Measurements from ENCODE around the gene CRABP1.

The CRABP1 gene

GRCh38 chr15:78323693-78324092, 16.5 kb upstream of the CRABP1 start:
- CTCF ChIA-PET = interaction anchor here (0.6 kb wide), 1 partner anchor 76 kb away, joined by 3 read pairs; no protein-coding TSS in a partner anchor
- POLR2A ChIA-PET = interaction anchor here (1.6 to 1.9 kb wide), 2 partner anchors 24 to 95 kb away, joined by 3 to 10 read pairs; partner anchors contain the start of gene SKIC8
- DNase-seq (ENCODE audit: extremely low spot score) = no peak
- TF ChIP-seq ARNT (IDR thresholded peaks at IDR 0.05) = no peak
- no peak for TF ChIP-seq CTBP1 (IDR thresholded peaks at IDR 0.05; ENCODE audit: borderline replicate concordance)
- TF ChIP-seq ELF4 (IDR thresholded peaks at IDR 0.05) = no peak
- TF ChIP-seq HDGF (IDR thresholded peaks at IDR 0.05; ENCODE audit: borderline replicate concordance) = no peak
- TF ChIP-seq TARDBP (IDR thresholded peaks at IDR 0.05) = no peak
- no peak for TF ChIP-seq FOXM1 (IDR thresholded peaks at IDR 0.05; ENCODE audit: borderline replicate concordance)
- TF ChIP-seq BHLHE40 (IDR thresholded peaks at IDR 0.05; ENCODE audit: borderline replicate concordance) = no peak
- no peak for TF ChIP-seq SP1 (IDR thresholded peaks at IDR 0.05)
- TF ChIP-seq L3MBTL2 (conservative IDR thresholded peaks at IDR 0.05) = no peak
- no peak for TF ChIP-seq PKNOX1 (IDR thresholded peaks at IDR 0.05)
- TF ChIP-seq LEF1 (IDR thresholded peaks at IDR 0.05; ENCODE audit: borderline replicate concordance) = no peak
- TF ChIP-seq NFRKB (IDR thresholded peaks at IDR 0.05) = no peak
- no peak for TF ChIP-seq FOXK2 (IDR thresholded peaks at IDR 0.05)
- no peak for TF ChIP-seq SUZ12 (IDR thresholded peaks at IDR 0.05)
- no peak for TF ChIP-seq FOXA1 (IDR thresholded peaks at IDR 0.05)
- no peak for TF ChIP-seq ZNF384 (IDR thresholded peaks at IDR 0.05)

GRCh38 chr15:78324144-78324543, 16.0 kb upstream of the CRABP1 start:
- DNase-seq (ENCODE audit: extremely low spot score) = no peak
- CTCF ChIA-PET = no interaction called here
- TF ChIP-seq ELF4 (IDR thresholded peaks at IDR 0.05) (no peak), ARNT (IDR thresholded peaks at IDR 0.05) (no peak), CTBP1 (IDR thresholded peaks at IDR 0.05; ENCODE audit: borderline replicate concordance) (no peak), ZNF384 (IDR thresholded peaks at IDR 0.05) (no peak), SP1 (IDR thresholded peaks at IDR 0.05) (no peak), FOXM1 (IDR thresholded peaks at IDR 0.05; ENCODE audit: borderline replicate concordance) (no peak), FOXK2 (IDR thresholded peaks at IDR 0.05) (no peak), LEF1 (IDR thresholded peaks at IDR 0.05; ENCODE audit: borderline replicate concordance) (no peak)
- POLR2A ChIA-PET = no interaction called here

GRCh38 chr15:78325092-78325843, 14.9 kb upstream of the CRABP1 start:
- DNase-seq (ENCODE audit: extremely low spot score) = no peak
- CTCF ChIA-PET = no interaction called here
- POLR2A ChIA-PET = interaction anchor here (2.7 kb wide), 1 partner anchor 113 kb away, joined by 6 read pairs; the partner anchor contains the start of gene IREB2
- TF ChIP-seq SP1 (IDR thresholded peaks at IDR 0.05) = no peak
- TF ChIP-seq FOXK2 (IDR thresholded peaks at IDR 0.05) = no peak
- TF ChIP-seq L3MBTL2 (conservative IDR thresholded peaks at IDR 0.05) = no peak
- TF ChIP-seq BHLHE40 (IDR thresholded peaks at IDR 0.05; ENCODE audit: borderline replicate concordance) = no peak

GRCh38 chr15:78327466-78327865, 12.7 kb upstream of the CRABP1 start:
- POLR2A ChIA-PET = interaction anchor here (2.7 kb wide), 1 partner anchor 110 kb away, joined by 6 read pairs; the partner anchor contains the start of gene IREB2
- CTCF ChIA-PET = interaction anchor here (0.6 kb wide), 1 partner anchor 10 kb away, joined by 3 read pairs; no protein-coding TSS in a partner anchor
- no peak for DNase-seq (ENCODE audit: extremely low spot score)
- TF ChIP-seq LEF1 (IDR thresholded peaks at IDR 0.05; ENCODE audit: borderline replicate concordance) (no peak), FOXM1 (IDR thresholded peaks at IDR 0.05; ENCODE audit: borderline replicate concordance) (no peak), ZNF384 (IDR thresholded peaks at IDR 0.05) (no peak), L3MBTL2 (conservative IDR thresholded peaks at IDR 0.05) (no peak), TARDBP (IDR thresholded peaks at IDR 0.05) (no peak), ELF4 (IDR thresholded peaks at IDR 0.05) (no peak), ARNT (IDR thresholded peaks at IDR 0.05) (no peak), BHLHE40 (IDR thresholded peaks at IDR 0.05; ENCODE audit: borderline replicate concordance) (no peak), HDGF (IDR thresholded peaks at IDR 0.05; ENCODE audit: borderline replicate concordance) (no peak)

GRCh38 chr15:78329625-78330024, 10.5 kb upstream of the CRABP1 start:
- CTCF ChIA-PET = interaction anchor here (1.3 kb wide), 1 partner anchor 93 kb away, joined by 4 read pairs; no protein-coding TSS in a partner anchor
- no peak for DNase-seq (ENCODE audit: extremely low spot score)
- TF ChIP-seq HDGF (IDR thresholded peaks at IDR 0.05; ENCODE audit: borderline replicate concordance) (no peak), FOXA1 (IDR thresholded peaks at IDR 0.05) (no peak), L3MBTL2 (conservative IDR thresholded peaks at IDR 0.05) (no peak), TARDBP (IDR thresholded peaks at IDR 0.05) (no peak), CTBP1 (IDR thresholded peaks at IDR 0.05; ENCODE audit: borderline replicate concordance) (no peak), SP1 (IDR thresholded peaks at IDR 0.05) (no peak), LEF1 (IDR thresholded peaks at IDR 0.05; ENCODE audit: borderline replicate concordance) (no peak), NFRKB (IDR thresholded peaks at IDR 0.05) (no peak), SUZ12 (IDR thresholded peaks at IDR 0.05) (no peak), ZNF384 (IDR thresholded peaks at IDR 0.05) (no peak), ELF4 (IDR thresholded peaks at IDR 0.05) (no peak), FOXM1 (IDR thresholded peaks at IDR 0.05; ENCODE audit: borderline replicate concordance) (no peak), PKNOX1 (IDR thresholded peaks at IDR 0.05) (no peak), FOXK2 (IDR thresholded peaks at IDR 0.05) (no peak), ARNT (IDR thresholded peaks at IDR 0.05) (no peak), BHLHE40 (IDR thresholded peaks at IDR 0.05; ENCODE audit: borderline replicate concordance) (no peak)
- POLR2A ChIA-PET = interaction anchor here (1.1 kb wide), 1 partner anchor 30 kb away, joined by 6 read pairs; the partner anchor contains the start of gene SKIC8

GRCh38 chr15:78334845-78335244, 5.3 kb upstream of the CRABP1 start:
- POLR2A ChIA-PET = no interaction called here
- TF ChIP-seq SP1 (IDR thresholded peaks at IDR 0.05) (no peak), L3MBTL2 (conservative IDR thresholded peaks at IDR 0.05) (no peak), FOXK2 (IDR thresholded peaks at IDR 0.05) (no peak), FOXM1 (IDR thresholded peaks at IDR 0.05; ENCODE audit: borderline replicate concordance) (no peak), SUZ12 (IDR thresholded peaks at IDR 0.05) (no peak), ZNF384 (IDR thresholded peaks at IDR 0.05) (no peak), CTBP1 (IDR thresholded peaks at IDR 0.05; ENCODE audit: borderline replicate concordance) (no peak), ELF4 (IDR thresholded peaks at IDR 0.05) (no peak)
- CTCF ChIA-PET = no interaction called here
- DNase-seq (ENCODE audit: extremely low spot score) = no peak
